Left ventricle myocardium inferior (tissue), 1 donor: ENCODE data around the gene CYS1. TPM values are rescaled to one million over a fixed set of nuclear protein-coding genes. Genes with fewer than 3 reads are reported as not detected.

Source experiments
- DNase-seq: peaks from one replicate; pipeline ENCODE4 v3.0.0-alpha.2; 2020
- H3K27ac ChIP-seq: fragments of 200-600 bp; replicated peaks from 2 replicates; pipeline ENCODE4 v1.8.0; 2021
- H3K27me3 ChIP-seq: fragments of 200-600 bp; 2 replicates; pipeline ENCODE4 v1.8.0; 2021; ENCODE audit warnings: low read depth
- H3K36me3 ChIP-seq: fragments of 200-600 bp; 2 replicates; pipeline ENCODE4 v1.8.0; 2021
- H3K4me1 ChIP-seq: fragments of 200-600 bp; 2 replicates; pipeline ENCODE4 v1.8.0; 2021
- H3K4me3 ChIP-seq: fragments of 200-600 bp; 2 replicates; pipeline ENCODE4 v1.8.0; 2021; ENCODE audit warnings: mild to moderate bottlenecking, moderate library complexity
- H3K9me3 ChIP-seq: fragments of 200-600 bp; replicated peaks from 2 replicates; pipeline ENCODE4 v1.8.0; 2021
- intact Hi-C: fragments of 100-400 bp; cut with micrococcal nuclease; formaldehyde crosslinking; loops from one replicate; pipeline ENCODE4 v1.11.0; 2022
- total RNA-seq: library from RNA; stranded (reverse); fragmentation: NEBNext Ultra II Directional; extraction: Animal tissue kit (Norgen Biotek cat#: 25700); gene quantifications from one replicate; pipeline ENCODE4 v1.2.1, GENCODE V29; 2021
- TF ChIP-seq, protein P1 (sequence below): fragments of 200-600 bp; IDR thresholded peaks from 2 replicates; pipeline ENCODE4 v1.8.0; 2021; ENCODE audit warnings: antibody characterized with exemption, mild to moderate bottlenecking, borderline replicate concordance
- donor health status: DM: no; HTN: yes; CAD: no; lungs with severe emphysema.

CYS1 gene
- total RNA-seq, 1 donor from 2014 or later: 3.3 TPM

GRCh38 chr2:10043906-10044601 is 36.2 kb downstream of the CYS1 start:
- peak overlapping the region; percentile 100 for H3K27ac ChIP-seq
- TF ChIP-seq, protein P1, sequence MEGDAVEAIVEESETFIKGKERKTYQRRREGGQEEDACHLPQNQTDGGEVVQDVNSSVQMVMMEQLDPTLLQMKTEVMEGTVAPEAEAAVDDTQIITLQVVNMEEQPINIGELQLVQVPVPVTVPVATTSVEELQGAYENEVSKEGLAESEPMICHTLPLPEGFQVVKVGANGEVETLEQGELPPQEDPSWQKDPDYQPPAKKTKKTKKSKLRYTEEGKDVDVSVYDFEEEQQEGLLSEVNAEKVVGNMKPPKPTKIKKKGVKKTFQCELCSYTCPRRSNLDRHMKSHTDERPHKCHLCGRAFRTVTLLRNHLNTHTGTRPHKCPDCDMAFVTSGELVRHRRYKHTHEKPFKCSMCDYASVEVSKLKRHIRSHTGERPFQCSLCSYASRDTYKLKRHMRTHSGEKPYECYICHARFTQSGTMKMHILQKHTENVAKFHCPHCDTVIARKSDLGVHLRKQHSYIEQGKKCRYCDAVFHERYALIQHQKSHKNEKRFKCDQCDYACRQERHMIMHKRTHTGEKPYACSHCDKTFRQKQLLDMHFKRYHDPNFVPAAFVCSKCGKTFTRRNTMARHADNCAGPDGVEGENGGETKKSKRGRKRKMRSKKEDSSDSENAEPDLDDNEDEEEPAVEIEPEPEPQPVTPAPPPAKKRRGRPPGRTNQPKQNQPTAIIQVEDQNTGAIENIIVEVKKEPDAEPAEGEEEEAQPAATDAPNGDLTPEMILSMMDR: no peak
- H3K4me1 ChIP-seq: peaks cover 88% of the 10 kb centered on the region
- intact Hi-C loops: no loop called here
- H3K9me3 ChIP-seq: no peaks in the 10 kb centered on the region
- peaks cover 28% of the 10 kb centered on the region for H3K36me3 ChIP-seq
- DNase-seq: peak; percentile 99
- no peaks in the 10 kb centered on the region for H3K27me3 ChIP-seq
- H3K4me3 ChIP-seq: peak overlapping the region; percentile 70

DNA sequence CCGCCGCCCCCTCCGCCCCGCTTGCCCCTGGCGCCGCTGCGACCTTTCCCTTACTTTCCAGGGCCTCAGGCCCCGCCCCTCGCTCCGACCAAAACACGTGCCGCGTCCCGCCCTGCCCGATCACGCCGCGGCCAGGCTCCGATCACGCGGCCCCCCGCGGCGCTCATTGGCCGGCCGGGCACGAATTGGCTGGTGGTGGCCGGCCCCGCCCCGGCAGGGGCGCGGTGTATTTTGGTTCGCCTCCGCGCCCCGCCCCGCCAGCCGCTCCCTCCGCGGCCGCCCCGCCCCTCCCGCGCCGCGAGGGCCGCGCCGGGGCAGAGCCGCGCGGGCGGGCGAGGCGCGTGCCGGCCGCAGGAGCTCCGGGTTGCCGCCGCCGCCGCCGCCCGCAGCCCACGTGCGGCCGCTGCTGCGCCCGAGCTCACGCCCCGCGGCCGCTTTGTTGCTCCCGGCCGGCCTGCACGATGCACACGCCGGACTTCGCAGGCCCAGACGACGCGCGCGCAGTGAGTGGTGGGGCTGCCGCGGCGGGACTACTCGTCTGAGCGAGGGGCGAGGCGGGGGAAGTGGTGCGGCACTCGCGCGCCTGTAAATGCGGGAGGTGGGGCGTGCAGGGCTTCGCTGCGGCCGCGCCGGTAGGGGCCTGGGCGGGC is 36.8 kb downstream of the CYS1 start, which contains the start of gene KLF11:
Gene KLF11 (plus strand): TSS at position 295 of the 650 bp plus-strand sequence. CDS start 167 bp downstream, at position 462.
- H3K9me3 ChIP-seq: no peaks in the 10 kb centered on the region
- intact Hi-C loops: no loop called here
- H3K27ac ChIP-seq: peak within 1 kb of the TSS; percentile 100
- peaks cover 23% of the 10 kb centered on the region for H3K36me3 ChIP-seq
- peak; percentile 95 for DNase-seq
- TF ChIP-seq, protein P1: no peak
- no peaks in the 10 kb centered on the region for H3K27me3 ChIP-seq
- peaks cover 89% of the 10 kb centered on the region for H3K4me1 ChIP-seq
- H3K4me3 ChIP-seq: peak within 1 kb of the TSS; percentile 70

GRCh38 chr2:10042301-10043161 is 37.7 kb downstream of the CYS1 start:
- peaks cover 89% of the 10 kb centered on the region for H3K4me1 ChIP-seq
- peaks cover 15% of the 10 kb centered on the region for H3K36me3 ChIP-seq
- peak; percentile 89 for DNase-seq
- no peaks in the 10 kb centered on the region for H3K9me3 ChIP-seq
- no peaks in the 10 kb centered on the region for H3K27me3 ChIP-seq
- intact Hi-C loops: no loop called here
- peak overlapping the region; percentile 100 for H3K27ac ChIP-seq
- TF ChIP-seq, protein P1: peak; percentile 45
- peak overlapping the region; percentile 67 for H3K4me3 ChIP-seq

- H3K9me3 ChIP-seq: no peaks in the 10 kb centered on the region
- peaks cover 8% of the 10 kb centered on the region for H3K36me3 ChIP-seq
- TF ChIP-seq, protein P1: no peak
- no peaks in the 10 kb centered on the region for H3K27me3 ChIP-seq
- H3K4me3 ChIP-seq: peak overlapping the region; percentile 67
- H3K4me1 ChIP-seq: peaks cover 89% of the 10 kb centered on the region
- intact Hi-C loops: no loop called here
- H3K27ac ChIP-seq: peak overlapping the region; percentile 100
- no peak for DNase-seq
Observed at GRCh38 chr2:10041711-10042110, 38.5 kb downstream of the CYS1 start.

GRCh38 chr2:10039658-10040410 is 40.4 kb downstream of the CYS1 start:
- no peaks in the 10 kb centered on the region for H3K9me3 ChIP-seq
- peak overlapping the region; percentile 100 for H3K27ac ChIP-seq
- intact Hi-C loops: no loop called here
- no peaks in the 10 kb centered on the region for H3K27me3 ChIP-seq
- TF ChIP-seq, protein P1: no peak
- H3K4me3 ChIP-seq: no peak overlapping the region
- H3K4me1 ChIP-seq: peaks cover 89% of the 10 kb centered on the region
- no peaks in the 10 kb centered on the region for H3K36me3 ChIP-seq
- no peak for DNase-seq
